Measurements from ENCODE around the gene SCTR.

The SCTR gene

DNA sequence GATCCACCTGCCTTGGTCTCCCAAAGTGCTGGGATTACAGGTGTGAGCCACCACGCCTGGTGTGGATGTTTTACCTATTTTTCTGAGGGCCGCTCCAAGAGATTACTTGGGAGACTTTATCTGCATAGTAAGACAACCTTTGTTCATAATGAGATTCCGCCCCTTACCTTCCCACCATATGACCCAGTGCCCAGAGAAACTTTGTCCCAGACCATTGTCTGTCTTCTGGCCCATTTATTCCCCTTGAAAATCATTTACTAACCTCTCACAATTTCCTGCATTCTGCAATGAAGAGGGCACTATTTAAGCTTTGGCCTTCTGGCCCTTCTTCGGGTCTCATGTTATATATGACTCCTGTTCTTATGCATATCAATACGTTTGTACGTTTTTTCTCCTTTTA is 106.4 kb downstream of the SCTR start:
- no peak for DNase-seq (ENCODE audit: low read depth)
- TF ChIP-seq, protein P1, sequence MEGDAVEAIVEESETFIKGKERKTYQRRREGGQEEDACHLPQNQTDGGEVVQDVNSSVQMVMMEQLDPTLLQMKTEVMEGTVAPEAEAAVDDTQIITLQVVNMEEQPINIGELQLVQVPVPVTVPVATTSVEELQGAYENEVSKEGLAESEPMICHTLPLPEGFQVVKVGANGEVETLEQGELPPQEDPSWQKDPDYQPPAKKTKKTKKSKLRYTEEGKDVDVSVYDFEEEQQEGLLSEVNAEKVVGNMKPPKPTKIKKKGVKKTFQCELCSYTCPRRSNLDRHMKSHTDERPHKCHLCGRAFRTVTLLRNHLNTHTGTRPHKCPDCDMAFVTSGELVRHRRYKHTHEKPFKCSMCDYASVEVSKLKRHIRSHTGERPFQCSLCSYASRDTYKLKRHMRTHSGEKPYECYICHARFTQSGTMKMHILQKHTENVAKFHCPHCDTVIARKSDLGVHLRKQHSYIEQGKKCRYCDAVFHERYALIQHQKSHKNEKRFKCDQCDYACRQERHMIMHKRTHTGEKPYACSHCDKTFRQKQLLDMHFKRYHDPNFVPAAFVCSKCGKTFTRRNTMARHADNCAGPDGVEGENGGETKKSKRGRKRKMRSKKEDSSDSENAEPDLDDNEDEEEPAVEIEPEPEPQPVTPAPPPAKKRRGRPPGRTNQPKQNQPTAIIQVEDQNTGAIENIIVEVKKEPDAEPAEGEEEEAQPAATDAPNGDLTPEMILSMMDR (IDR thresholded peaks at IDR 0.05; ENCODE audit: low read depth, low read length, missing control alignments): no peak
- H3K4me3 ChIP-seq (ENCODE audit: low read depth, low read length): no peak overlapping the region

DNA sequence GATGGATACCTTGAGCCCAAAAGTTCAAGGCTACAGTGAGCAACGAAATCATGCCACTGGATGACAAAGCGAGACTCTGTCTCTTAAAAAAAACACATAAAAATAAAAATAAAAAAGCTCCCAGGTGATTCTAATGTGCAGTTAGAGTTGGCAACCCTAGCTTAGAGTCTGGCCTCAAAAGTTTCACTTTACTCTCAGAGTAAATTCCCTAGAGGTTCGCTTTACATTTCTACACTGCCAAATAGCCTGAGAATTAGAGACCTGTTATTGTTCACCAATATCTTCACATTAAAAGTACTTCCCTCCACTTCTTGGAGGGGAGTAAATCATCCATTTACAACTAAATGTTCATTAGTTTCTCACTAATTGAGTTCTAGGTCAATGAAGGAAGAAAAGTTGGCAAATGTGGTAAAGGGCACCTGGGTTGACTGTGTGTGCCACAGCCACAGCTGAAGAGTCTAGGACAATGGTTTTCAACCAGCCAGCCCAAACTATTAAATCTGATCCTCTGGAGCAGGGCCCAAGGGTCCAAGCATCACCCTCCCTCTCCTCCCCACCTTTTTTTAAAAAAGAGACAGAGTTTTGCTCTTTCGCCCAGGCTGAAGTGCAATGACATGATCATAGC is 107.9 kb downstream of the SCTR start:
- no peak for DNase-seq (ENCODE audit: low read depth)
- H3K4me3 ChIP-seq (ENCODE audit: low read depth, low read length): no peak overlapping the region
- TF ChIP-seq, protein P1 (IDR thresholded peaks at IDR 0.05; ENCODE audit: low read depth, low read length, missing control alignments): no peak

DNA sequence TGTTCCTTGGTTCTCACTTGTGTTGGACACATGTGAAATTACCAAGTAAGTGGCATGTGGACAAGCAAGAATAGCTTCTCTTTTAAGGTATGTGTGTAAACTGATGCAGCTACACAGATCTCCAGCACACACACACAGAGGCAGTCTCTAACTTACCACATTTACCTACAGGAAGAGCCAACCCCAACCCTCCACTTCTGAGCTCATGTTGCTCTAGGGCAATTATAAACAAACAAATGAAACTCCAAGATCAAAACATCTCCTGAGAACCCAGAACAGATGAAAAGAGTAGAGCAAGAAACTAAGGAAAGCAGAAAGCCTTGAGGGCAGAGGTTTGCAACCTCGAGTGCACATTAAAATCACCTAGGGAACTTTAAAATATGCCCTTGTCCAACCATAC is 108.7 kb downstream of the SCTR start:
- H3K4me3 ChIP-seq (ENCODE audit: low read depth, low read length): no peak overlapping the region
- no peak for DNase-seq (ENCODE audit: low read depth)
- TF ChIP-seq, protein P1 (IDR thresholded peaks at IDR 0.05; ENCODE audit: low read depth, low read length, missing control alignments): no peak

DNA sequence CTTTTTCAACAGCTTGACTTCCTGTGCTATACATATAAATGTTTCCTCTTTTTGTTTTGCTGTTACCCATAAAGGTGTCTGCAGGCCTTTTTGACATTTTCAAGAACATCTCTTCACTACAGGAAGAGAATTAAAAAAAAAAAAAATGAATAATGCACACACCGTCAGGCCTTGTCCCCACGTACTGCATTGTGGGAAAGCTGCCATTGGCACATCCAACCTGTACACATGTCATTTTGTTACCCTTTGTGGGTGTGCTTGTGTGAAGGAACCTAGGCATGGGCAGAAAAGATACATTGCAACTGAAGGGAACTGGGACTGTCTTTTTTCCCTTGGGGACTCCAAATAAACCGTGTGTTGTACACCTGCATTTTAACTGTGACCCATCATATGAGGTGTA is 109.4 kb downstream of the SCTR start:
- TF ChIP-seq, protein P1 (IDR thresholded peaks at IDR 0.05; ENCODE audit: low read depth, low read length, missing control alignments): no peak
- H3K4me3 ChIP-seq (ENCODE audit: low read depth, low read length): no peak overlapping the region
- DNase-seq (ENCODE audit: low read depth): no peak

DNA sequence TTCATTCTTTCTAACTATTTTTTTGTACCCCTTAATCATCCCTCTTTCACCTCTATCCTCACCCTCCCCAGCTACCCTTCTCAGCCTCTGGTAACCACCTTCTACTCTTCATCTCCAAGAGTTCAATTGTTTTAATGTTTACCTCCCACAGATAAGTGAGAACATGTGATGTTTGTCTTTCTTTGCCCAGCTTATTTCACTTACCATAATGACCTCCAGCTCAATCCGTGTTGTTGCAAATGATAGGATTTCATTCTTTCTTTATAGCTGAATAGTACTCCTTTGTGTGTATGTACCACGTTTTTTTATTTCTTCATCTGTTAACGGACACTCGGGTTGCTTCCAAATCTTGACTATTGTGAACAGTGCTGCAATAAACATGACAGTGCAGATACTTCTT is 114.8 kb downstream of the SCTR start:
- TF ChIP-seq, protein P1 (IDR thresholded peaks at IDR 0.05; ENCODE audit: low read depth, low read length, missing control alignments): no peak
- DNase-seq (ENCODE audit: low read depth): no peak
- H3K4me3 ChIP-seq (ENCODE audit: low read depth, low read length): no peak overlapping the region

DNA sequence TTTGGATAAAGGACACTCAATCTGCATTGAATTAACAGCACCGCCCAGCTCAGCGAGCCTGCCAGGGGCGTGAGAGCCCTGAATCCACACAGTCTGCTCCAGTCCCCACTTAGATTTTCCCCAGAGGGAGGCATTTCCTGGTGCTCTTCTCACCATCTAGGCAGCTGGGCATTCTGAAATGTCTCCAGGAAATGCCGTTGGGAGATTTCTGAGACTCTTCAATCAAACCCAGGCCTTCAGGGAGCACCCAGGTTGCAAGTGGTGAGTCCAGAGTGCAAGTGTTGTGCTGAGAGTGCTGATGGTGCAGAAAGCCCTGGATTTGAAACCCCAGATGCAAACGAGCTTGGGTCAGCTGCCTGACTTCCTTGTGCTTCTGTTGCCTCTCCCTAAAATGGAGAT is 116.1 kb downstream of the SCTR start:
- DNase-seq (ENCODE audit: low read depth): no peak
- TF ChIP-seq, protein P1 (IDR thresholded peaks at IDR 0.05; ENCODE audit: low read depth, low read length, missing control alignments): no peak
- H3K4me3 ChIP-seq (ENCODE audit: low read depth, low read length): no peak overlapping the region

All from GM12864 (cell line).